ENCODE results near the gene NPIPB8.
"Not testable (repeated sequence)": the region's sequence is repeated elsewhere in the genome, so short reads cannot be mapped to it uniquely, and the experiment has no call there.

The NPIPB8 gene

GRCh38 chr16:28617874-28618273, 20.0 kb upstream of the NPIPB8 start:
- no peak for DNase-seq (ENCODE audit: low read depth)
- no peak for TF ChIP-seq CTCF (conservative IDR thresholded peaks at IDR 0.05; ENCODE audit: low read depth, low read length)
- no peak overlapping the region for H3K4me3 ChIP-seq (ENCODE audit: low read depth, low read length)

GRCh38 chr16:28620316-28620715, 17.5 kb upstream of the NPIPB8 start:
- DNase-seq (ENCODE audit: low read depth); H3K4me3 ChIP-seq (ENCODE audit: low read depth, low read length): not testable (repeated sequence)

- no peak for DNase-seq (ENCODE audit: low read depth)
- no peak overlapping the region for H3K4me3 ChIP-seq (ENCODE audit: low read depth, low read length)
These were observed 16.2 kb upstream of the NPIPB8 start for GRCh38 chr16:28621481-28622155.

GRCh38 chr16:28622532-28623171, 15.2 kb upstream of the NPIPB8 start:
- peak overlapping the region; percentile 46 for H3K4me3 ChIP-seq (ENCODE audit: low read depth, low read length)
- DNase-seq (ENCODE audit: low read depth), result not testable (repeated sequence)

More at GRCh38 chr16:28621481-28622155, 16.2 kb upstream of the NPIPB8 start:
- no peak for TF ChIP-seq CTCF (conservative IDR thresholded peaks at IDR 0.05; ENCODE audit: low read depth, low read length)

GRCh38 chr16:28623172-28623711, 14.6 kb upstream of the NPIPB8 start:
- DNase-seq (ENCODE audit: low read depth), result peak; percentile 14
- no peak for TF ChIP-seq CTCF (conservative IDR thresholded peaks at IDR 0.05; ENCODE audit: low read depth, low read length)
- H3K4me3 ChIP-seq (ENCODE audit: low read depth, low read length), result peak overlapping the region; percentile 46

GRCh38 chr16:28630905-28631304, 7.0 kb upstream of the NPIPB8 start:
- not testable (repeated sequence) for H3K4me3 ChIP-seq (ENCODE audit: low read depth, low read length); DNase-seq (ENCODE audit: low read depth)

- not testable (repeated sequence) for H3K4me3 ChIP-seq (ENCODE audit: low read depth, low read length)
- peak; percentile 58 for DNase-seq (ENCODE audit: low read depth)
These were observed 1.6 kb upstream of the NPIPB8 start for GRCh38 chr16:28636093-28636823.

GRCh38 chr16:28638359-28638758, 494 bp downstream of the NPIPB8 start:
- not testable (repeated sequence) for DNase-seq (ENCODE audit: low read depth); H3K4me3 ChIP-seq (ENCODE audit: low read depth, low read length)

GRCh38 chr16:28639959-28640358, 2.1 kb downstream of the NPIPB8 start:
- H3K4me3 ChIP-seq (ENCODE audit: low read depth, low read length); DNase-seq (ENCODE audit: low read depth): not testable (repeated sequence)

GRCh38 chr16:28666264-28666663, 28.4 kb downstream of the NPIPB8 start:
- not testable (repeated sequence) for DNase-seq (ENCODE audit: low read depth); H3K4me3 ChIP-seq (ENCODE audit: low read depth, low read length)

- H3K4me3 ChIP-seq (ENCODE audit: low read depth, low read length); DNase-seq (ENCODE audit: low read depth): not testable (repeated sequence)
These were observed 29.6 kb downstream of the NPIPB8 start for GRCh38 chr16:28667480-28667879.

- not testable (repeated sequence) for H3K4me3 ChIP-seq (ENCODE audit: low read depth, low read length); DNase-seq (ENCODE audit: low read depth)
These were observed 30.3 kb downstream of the NPIPB8 start for GRCh38 chr16:28668199-28668598.

- DNase-seq (ENCODE audit: low read depth); H3K4me3 ChIP-seq (ENCODE audit: low read depth, low read length): not testable (repeated sequence)
These were observed 50.6 kb downstream of the NPIPB8 start for GRCh38 chr16:28688327-28688952.

GRCh38 chr16:28689425-28689824, 51.6 kb downstream of the NPIPB8 start:
- H3K4me3 ChIP-seq (ENCODE audit: low read depth, low read length); DNase-seq (ENCODE audit: low read depth): not testable (repeated sequence)

- not testable (repeated sequence) for DNase-seq (ENCODE audit: low read depth)
These were observed 53.9 kb downstream of the NPIPB8 start for GRCh38 chr16:28691722-28692121.

More at GRCh38 chr16:28691722-28692121, 53.9 kb downstream of the NPIPB8 start:
- not testable (repeated sequence) for H3K4me3 ChIP-seq (ENCODE audit: low read depth, low read length)

Data from choroid plexus epithelial cell (primary cell).